ENCODE measurements around the gene SLC35G1. TPM values are rescaled to one million over a fixed set of nuclear protein-coding genes. Genes with fewer than 3 reads are reported as not detected.

The SLC35G1 gene
- total RNA-seq, 1 experiment from 2014 or later = 5.8 TPM

GRCh38 chr10:93911866-93912265, 18.1 kb downstream of the SLC35G1 start:
- Histone ChIP-seq H3K4me3 (ENCODE audit: insufficient read depth, low read depth, low read length) (no peak overlapping the region), H3K36me3 (replicated peaks; ENCODE audit: control insufficient read depth, insufficient read depth, low read length) (no peaks in the 10 kb centered on the region), H3K27me3 (ENCODE audit: control insufficient read depth, insufficient read depth, low read length) (no peaks in the 10 kb centered on the region)
- no peak for DNase-seq

GRCh38 chr10:93912444-93912843, 18.7 kb downstream of the SLC35G1 start:
- no peaks in the 10 kb centered on the region for H3K27me3 ChIP-seq (ENCODE audit: control insufficient read depth, insufficient read depth, low read length)
- H3K36me3 ChIP-seq (replicated peaks; ENCODE audit: control insufficient read depth, insufficient read depth, low read length) = no peaks in the 10 kb centered on the region
- no peak overlapping the region for H3K4me3 ChIP-seq (ENCODE audit: insufficient read depth, low read depth, low read length)
- no peak for DNase-seq

- H3K27me3 ChIP-seq (ENCODE audit: control insufficient read depth, insufficient read depth, low read length) = no peaks in the 10 kb centered on the region
- DNase-seq = no peak
- H3K4me3 ChIP-seq (ENCODE audit: insufficient read depth, low read depth, low read length) = no peak overlapping the region
- H3K36me3 ChIP-seq (replicated peaks; ENCODE audit: control insufficient read depth, insufficient read depth, low read length) = no peaks in the 10 kb centered on the region
These were observed 19.9 kb downstream of the SLC35G1 start for GRCh38 chr10:93913706-93914105.

GRCh38 chr10:93915598-93915997, 21.8 kb downstream of the SLC35G1 start:
- Histone ChIP-seq H3K36me3 (replicated peaks; ENCODE audit: control insufficient read depth, insufficient read depth, low read length) (no peaks in the 10 kb centered on the region), H3K27me3 (ENCODE audit: control insufficient read depth, insufficient read depth, low read length) (no peaks in the 10 kb centered on the region), H3K4me3 (ENCODE audit: insufficient read depth, low read depth, low read length) (no peak overlapping the region)
- DNase-seq = peak; percentile 17

- no peaks in the 10 kb centered on the region for H3K27me3 ChIP-seq (ENCODE audit: control insufficient read depth, insufficient read depth, low read length)
- H3K36me3 ChIP-seq (replicated peaks; ENCODE audit: control insufficient read depth, insufficient read depth, low read length) = no peaks in the 10 kb centered on the region
- no peak for DNase-seq
- H3K4me3 ChIP-seq (ENCODE audit: insufficient read depth, low read depth, low read length) = peak overlapping the region; percentile 4; the same call in 1 of the 2 replicates
These were observed 22.7 kb downstream of the SLC35G1 start for GRCh38 chr10:93916257-93917063.

GRCh38 chr10:93917064-93917391, 23.2 kb downstream of the SLC35G1 start:
- peak overlapping the region; percentile 4; the same call in 1 of the 2 replicates for H3K4me3 ChIP-seq (ENCODE audit: insufficient read depth, low read depth, low read length)
- H3K36me3 ChIP-seq (replicated peaks; ENCODE audit: control insufficient read depth, insufficient read depth, low read length) = no peaks in the 10 kb centered on the region
- H3K27me3 ChIP-seq (ENCODE audit: control insufficient read depth, insufficient read depth, low read length) = no peaks in the 10 kb centered on the region
- DNase-seq = no peak

- H3K27me3 ChIP-seq (ENCODE audit: control insufficient read depth, insufficient read depth, low read length) = no peaks in the 10 kb centered on the region
- H3K4me3 ChIP-seq (ENCODE audit: insufficient read depth, low read depth, low read length) = no peak overlapping the region
- DNase-seq = no peak
- no peaks in the 10 kb centered on the region for H3K36me3 ChIP-seq (replicated peaks; ENCODE audit: control insufficient read depth, insufficient read depth, low read length)
These were observed 24.0 kb downstream of the SLC35G1 start for GRCh38 chr10:93917821-93918220.

GRCh38 chr10:93921338-93921737, 27.6 kb downstream of the SLC35G1 start:
- Histone ChIP-seq H3K36me3 (replicated peaks; ENCODE audit: control insufficient read depth, insufficient read depth, low read length) (no peaks in the 10 kb centered on the region), H3K4me3 (ENCODE audit: insufficient read depth, low read depth, low read length) (no peak overlapping the region), H3K27me3 (ENCODE audit: control insufficient read depth, insufficient read depth, low read length) (no peaks in the 10 kb centered on the region)
- peak; percentile 16 for DNase-seq

- Histone ChIP-seq H3K27me3 (ENCODE audit: control insufficient read depth, insufficient read depth, low read length) (no peaks in the 10 kb centered on the region), H3K36me3 (replicated peaks; ENCODE audit: control insufficient read depth, insufficient read depth, low read length) (no peaks in the 10 kb centered on the region), H3K4me3 (ENCODE audit: insufficient read depth, low read depth, low read length) (no peak overlapping the region)
- DNase-seq = no peak
These were observed 32.8 kb downstream of the SLC35G1 start for GRCh38 chr10:93926613-93927012.

- Histone ChIP-seq H3K4me3 (ENCODE audit: insufficient read depth, low read depth, low read length) (no peak overlapping the region), H3K27me3 (ENCODE audit: control insufficient read depth, insufficient read depth, low read length) (no peaks in the 10 kb centered on the region)
These were observed 44.4 kb downstream of the SLC35G1 start for GRCh38 chr10:93938140-93938539.

GRCh38 chr10:93940881-93941280, 47.1 kb downstream of the SLC35G1 start:
- DNase-seq = no peak

More at GRCh38 chr10:93938140-93938539, 44.4 kb downstream of the SLC35G1 start:
- DNase-seq = no peak
- H3K36me3 ChIP-seq (replicated peaks; ENCODE audit: control insufficient read depth, insufficient read depth, low read length) = no peaks in the 10 kb centered on the region

GRCh38 chr10:93941606-93942005, 47.8 kb downstream of the SLC35G1 start:
- Histone ChIP-seq H3K36me3 (replicated peaks; ENCODE audit: control insufficient read depth, insufficient read depth, low read length) (no peaks in the 10 kb centered on the region), H3K27me3 (ENCODE audit: control insufficient read depth, insufficient read depth, low read length) (no peaks in the 10 kb centered on the region)

More at GRCh38 chr10:93940881-93941280, 47.1 kb downstream of the SLC35G1 start:
- H3K27me3 ChIP-seq (ENCODE audit: control insufficient read depth, insufficient read depth, low read length) = no peaks in the 10 kb centered on the region
- H3K36me3 ChIP-seq (replicated peaks; ENCODE audit: control insufficient read depth, insufficient read depth, low read length) = no peaks in the 10 kb centered on the region
- no peak overlapping the region for H3K4me3 ChIP-seq (ENCODE audit: insufficient read depth, low read depth, low read length)

GRCh38 chr10:93945819-93946218, 52.0 kb downstream of the SLC35G1 start:
- Histone ChIP-seq H3K36me3 (replicated peaks; ENCODE audit: control insufficient read depth, insufficient read depth, low read length) (no peaks in the 10 kb centered on the region), H3K4me3 (ENCODE audit: insufficient read depth, low read depth, low read length) (no peak overlapping the region), H3K27me3 (ENCODE audit: control insufficient read depth, insufficient read depth, low read length) (no peaks in the 10 kb centered on the region)
- no peak for DNase-seq

More at GRCh38 chr10:93941606-93942005, 47.8 kb downstream of the SLC35G1 start:
- no peak for DNase-seq
- H3K4me3 ChIP-seq (ENCODE audit: insufficient read depth, low read depth, low read length) = no peak overlapping the region

GRCh38 chr10:93947055-93947454, 53.3 kb downstream of the SLC35G1 start:
- DNase-seq = no peak
- H3K4me3 ChIP-seq (ENCODE audit: insufficient read depth, low read depth, low read length) = no peak overlapping the region
- no peaks in the 10 kb centered on the region for H3K36me3 ChIP-seq (replicated peaks; ENCODE audit: control insufficient read depth, insufficient read depth, low read length)
- H3K27me3 ChIP-seq (ENCODE audit: control insufficient read depth, insufficient read depth, low read length) = no peaks in the 10 kb centered on the region

- Histone ChIP-seq H3K36me3 (replicated peaks; ENCODE audit: control insufficient read depth, insufficient read depth, low read length) (no peaks in the 10 kb centered on the region), H3K27me3 (ENCODE audit: control insufficient read depth, insufficient read depth, low read length) (no peaks in the 10 kb centered on the region), H3K4me3 (ENCODE audit: insufficient read depth, low read depth, low read length) (no peak overlapping the region)
- DNase-seq = no peak
These were observed 53.7 kb downstream of the SLC35G1 start for GRCh38 chr10:93947524-93947923.

Measured in H7 (cell line).